CD4-positive, alpha-beta T cell (primary cell): ENCODE results near the gene NUTM2E. TPM values are rescaled to one million over a fixed set of nuclear protein-coding genes. Genes with fewer than 3 reads are reported as not detected.
"Not testable (repeated sequence)": the region's sequence is repeated elsewhere in the genome, so short reads cannot be mapped to it uniquely, and the experiment has no call there.

ENCODE experiments used
- ATAC-seq: fragments of 200-7000 bp; cut with Tn5 transposase; one replicate; pipeline ENCODE4 v1.10.0; 2022; ENCODE audit warnings: mild to moderate bottlenecking; ENCODE audit not compliant: poor library complexity
- CTCF ChIA-PET: fragments of 350-600 bp; sonication (Branson Sonifier 250); formaldehyde crosslinking; loops from one replicate; lab custom pipeline; 2021; ENCODE audit warnings: antibody characterized with exemption, inconsistent platforms; lab: Charles Lee
- POLR2A ChIA-PET: fragments of 350-600 bp; sonication (Branson Sonifier 250); formaldehyde crosslinking; loops from one replicate; lab custom pipeline; 2021; ENCODE audit warnings: antibody characterized with exemption, inconsistent platforms; lab: Charles Lee
- DNase-seq, 14 experiments: peaks; one replicate each; pipeline ENCODE4 v3.0.0-alpha.2; 2013 to 2020; ENCODE audit warnings: mixed read lengths in 2 of 14
- H3K27ac ChIP-seq, 2 donors: one replicate each; pipeline versions ENCODE4 v1.5.1 to v1.7.0; 2013; ENCODE audit warnings: low read length in 2 of 2, low read depth in 1 of 2, mild to moderate bottlenecking in 1 of 2
- H3K27me3 ChIP-seq, 2 experiments: 1 replicate in 1 of 2; 2 replicates in 1 of 2; pipeline versions ENCODE4 v1.6.1 to v1.7.0; 2013; ENCODE audit warnings: low read length in 2 of 2, control low read depth in 1 of 2, mild to moderate bottlenecking in 1 of 2, moderate library complexity in 1 of 2; ENCODE audit not compliant: insufficient read depth in 2 of 2, control insufficient read depth in 1 of 2
- H3K36me3 ChIP-seq: one replicate; pipeline ENCODE4 v1.6.1; 2013; ENCODE audit warnings: low read length, control low read depth; ENCODE audit not compliant: insufficient read depth
- H3K4me1 ChIP-seq: one replicate; pipeline ENCODE4 v1.6.1; 2013; ENCODE audit warnings: low read length, control low read depth; ENCODE audit not compliant: insufficient read depth
- H3K4me3 ChIP-seq: one replicate; pipeline ENCODE4 v1.5.1; 2013; ENCODE audit warnings: mild to moderate bottlenecking, low read length, moderate library complexity
- H3K9me3 ChIP-seq, 2 experiments: 1 replicate in 1 of 2; 2 replicates in 1 of 2; pipeline versions ENCODE4 v1.6.1 to v1.7.0; 2013; ENCODE audit warnings: low read length in 2 of 2, mild to moderate bottlenecking in 2 of 2, control low read depth in 1 of 2, moderate library complexity in 1 of 2; ENCODE audit not compliant: control insufficient read depth in 1 of 2, insufficient read depth in 1 of 2
- H3K27ac Mint-ChIP-seq: one replicate; pipeline ENCODE4 v1.8.0; 2020; ENCODE audit warnings: mixed read lengths
- H3K27me3 Mint-ChIP-seq: one replicate; pipeline ENCODE4 v1.8.0; 2021; ENCODE audit warnings: mixed read lengths
- H3K36me3 Mint-ChIP-seq: one replicate; pipeline ENCODE4 v1.8.0; 2021; ENCODE audit warnings: low read depth, mixed read lengths
- H3K4me1 Mint-ChIP-seq: one replicate; pipeline ENCODE4 v1.8.0; 2021; ENCODE audit warnings: low read depth, mixed read lengths
- H3K4me3 Mint-ChIP-seq: one replicate; pipeline ENCODE4 v1.8.0; 2020; ENCODE audit warnings: mild to moderate bottlenecking, mixed read lengths
- H3K9me3 Mint-ChIP-seq: one replicate; pipeline ENCODE4 v1.8.0; 2020; ENCODE audit warnings: mixed read lengths
- intact Hi-C, 2 experiments: fragments of 100-400 bp; cut with DNase I in 1 of 2; cut with micrococcal nuclease in 1 of 2; formaldehyde crosslinking; loops; one replicate each; pipeline versions ENCODE4 v1.15.1 to v1.9.0; 2023 to 2025; cut with DNase I, micrococcal nuclease
- total RNA-seq, 174 experiments: library from RNA in 2 of 174; stranded (reverse) in 2 of 174; gene quantifications; one replicate each; pipeline ENCODE4 v1.2.3 and lab custom pipeline; 2021 to 2026

NUTM2E gene
- total RNA-seq, 2 experiments from 2014 or later = 0.99 to 1.6 TPM

GRCh38 chr10:79789351-79789750, 37.2 kb upstream of the NUTM2E start:
- H3K27me3 ChIP-seq, intact Hi-C loops, POLR2A ChIA-PET, H3K36me3 Mint-ChIP-seq, H3K27ac Mint-ChIP-seq, H3K9me3 ChIP-seq, DNase-seq, H3K4me1 ChIP-seq, ATAC-seq, H3K36me3 ChIP-seq, H3K27ac ChIP-seq, H3K4me3 ChIP-seq, CTCF ChIA-PET, H3K27me3 Mint-ChIP-seq, H3K4me1 Mint-ChIP-seq, H3K4me3 Mint-ChIP-seq, H3K9me3 Mint-ChIP-seq: not testable (repeated sequence)

GRCh38 chr10:79791906-79792517, 34.5 kb upstream of the NUTM2E start:
- POLR2A ChIA-PET, H3K27ac Mint-ChIP-seq, H3K9me3 Mint-ChIP-seq, DNase-seq, ATAC-seq, H3K4me1 ChIP-seq, H3K36me3 Mint-ChIP-seq, H3K27ac ChIP-seq, H3K27me3 ChIP-seq, H3K4me1 Mint-ChIP-seq, intact Hi-C loops, CTCF ChIA-PET, H3K4me3 ChIP-seq, H3K27me3 Mint-ChIP-seq, H3K9me3 ChIP-seq, H3K4me3 Mint-ChIP-seq, H3K36me3 ChIP-seq: not testable (repeated sequence)

GRCh38 chr10:79799337-79799736, 27.2 kb upstream of the NUTM2E start:
- H3K4me1 ChIP-seq, ATAC-seq, H3K36me3 ChIP-seq, DNase-seq, H3K4me1 Mint-ChIP-seq, H3K27me3 Mint-ChIP-seq, POLR2A ChIA-PET, H3K9me3 Mint-ChIP-seq, H3K27ac ChIP-seq, CTCF ChIA-PET, H3K4me3 ChIP-seq, intact Hi-C loops, H3K9me3 ChIP-seq, H3K27me3 ChIP-seq, H3K4me3 Mint-ChIP-seq, H3K27ac Mint-ChIP-seq: not testable (repeated sequence)
- peaks cover 11% of the 10 kb centered on the region for H3K36me3 Mint-ChIP-seq

GRCh38 chr10:79805857-79806256, 20.7 kb upstream of the NUTM2E start:
- H3K4me3 Mint-ChIP-seq, H3K27me3 Mint-ChIP-seq, DNase-seq, ATAC-seq, H3K4me3 ChIP-seq, POLR2A ChIA-PET, H3K27ac ChIP-seq, H3K9me3 ChIP-seq, H3K27me3 ChIP-seq, H3K36me3 ChIP-seq, H3K4me1 ChIP-seq, H3K4me1 Mint-ChIP-seq, H3K36me3 Mint-ChIP-seq, H3K9me3 Mint-ChIP-seq, intact Hi-C loops, H3K27ac Mint-ChIP-seq: not testable (repeated sequence)
- CTCF ChIA-PET = interaction anchor here (0.7 kb wide), 1 partner anchor 203 kb away, joined by 3 read pairs; no protein-coding TSS in a partner anchor

- H3K27ac Mint-ChIP-seq, POLR2A ChIA-PET, intact Hi-C loops, H3K27me3 Mint-ChIP-seq, H3K4me1 ChIP-seq, CTCF ChIA-PET, H3K4me3 Mint-ChIP-seq, H3K36me3 Mint-ChIP-seq, H3K9me3 ChIP-seq, DNase-seq, H3K27me3 ChIP-seq, H3K9me3 Mint-ChIP-seq, H3K27ac ChIP-seq, H3K36me3 ChIP-seq, ATAC-seq, H3K4me1 Mint-ChIP-seq, H3K4me3 ChIP-seq: not testable (repeated sequence)
These were observed 14.6 kb upstream of the NUTM2E start for GRCh38 chr10:79811895-79812294.

GRCh38 chr10:79816290-79816689, 10.2 kb upstream of the NUTM2E start:
- H3K9me3 ChIP-seq, intact Hi-C loops, H3K4me1 ChIP-seq, DNase-seq, H3K27ac ChIP-seq, H3K27me3 ChIP-seq, H3K4me3 Mint-ChIP-seq, CTCF ChIA-PET, POLR2A ChIA-PET, H3K27ac Mint-ChIP-seq, H3K36me3 ChIP-seq, H3K4me3 ChIP-seq, H3K9me3 Mint-ChIP-seq, ATAC-seq, H3K27me3 Mint-ChIP-seq, H3K4me1 Mint-ChIP-seq: not testable (repeated sequence)
- H3K36me3 Mint-ChIP-seq = peaks cover 16% of the 10 kb centered on the region

GRCh38 chr10:79823387-79823786, 3.2 kb upstream of the NUTM2E start:
- H3K27ac ChIP-seq, H3K9me3 ChIP-seq, H3K4me3 ChIP-seq, H3K36me3 ChIP-seq, H3K9me3 Mint-ChIP-seq, H3K27me3 ChIP-seq, intact Hi-C loops, H3K4me1 ChIP-seq, ATAC-seq, H3K27me3 Mint-ChIP-seq, POLR2A ChIA-PET, CTCF ChIA-PET: not testable (repeated sequence)
- peaks cover 12% of the 10 kb centered on the region for H3K36me3 Mint-ChIP-seq
- peaks cover 24% of the 10 kb centered on the region for H3K4me1 Mint-ChIP-seq
- DNase-seq = peak in 8 of 14 experiments; percentile 6 to 73 (median 24)
- peak overlapping the region; percentile 66 for H3K27ac Mint-ChIP-seq
- peak overlapping the region; percentile 58 for H3K4me3 Mint-ChIP-seq
